ENCODE measurements around the gene LRRC38.

The LRRC38 gene

DNA sequence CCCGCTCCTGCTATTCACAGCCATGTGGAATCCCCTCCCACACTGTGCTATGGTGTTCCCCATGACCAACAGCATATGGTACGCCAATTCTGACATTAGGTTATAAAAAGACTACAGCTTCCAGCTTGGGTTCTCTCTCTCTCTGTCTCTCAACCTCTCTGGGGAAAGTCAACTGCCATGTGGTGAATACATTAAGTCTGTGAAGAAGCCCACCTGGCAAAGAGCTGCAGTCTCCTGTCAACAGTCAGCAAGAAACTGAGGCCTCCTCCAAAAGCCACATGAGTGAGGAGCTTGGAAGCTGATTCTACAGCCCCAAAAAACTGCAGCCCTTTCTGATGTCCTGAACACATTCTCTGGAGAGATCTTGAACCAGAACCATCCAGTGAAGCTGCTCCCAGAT, 25.0 kb upstream of the LRRC38 start:
- TF ChIP-seq TAF1 (IDR thresholded peaks at IDR 0.05; ENCODE audit: borderline replicate concordance, insufficient read depth, low read length) = no peak

DNA sequence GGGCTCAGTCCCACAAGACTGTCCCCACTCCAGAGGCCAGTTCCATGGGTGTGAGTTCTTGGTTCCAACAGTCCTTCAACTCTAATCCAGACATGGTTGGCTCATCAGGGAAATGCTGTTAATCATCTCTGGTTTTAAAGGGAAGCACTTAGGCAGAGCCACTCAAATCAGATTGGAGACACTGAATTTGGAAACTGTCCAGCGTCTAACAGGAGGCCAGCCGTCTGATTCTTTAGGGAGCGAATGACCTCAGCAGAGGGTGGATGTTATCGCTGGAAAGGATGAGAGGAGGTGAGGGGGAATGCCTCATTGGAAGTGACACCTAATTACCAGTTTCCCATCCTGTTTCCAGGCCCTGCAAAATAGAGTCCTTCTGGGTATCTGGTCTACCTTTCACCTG, 22.8 kb upstream of the LRRC38 start:
- TF ChIP-seq POLR2AphosphoS5 (IDR thresholded peaks at IDR 0.05; ENCODE audit: low read depth, low read length) (no peak), FOXP2 (optimal IDR thresholded peaks at IDR 0.05; ENCODE audit: borderline replicate concordance, extremely low read depth, extremely low read length, insufficient read depth) (no peak), SIN3A (IDR thresholded peaks at IDR 0.05; ENCODE audit: borderline replicate concordance, insufficient read depth, low read length) (no peak), TAF1 (IDR thresholded peaks at IDR 0.05; ENCODE audit: borderline replicate concordance, insufficient read depth, low read length) (no peak)
- TF ChIP-seq, protein P1, sequence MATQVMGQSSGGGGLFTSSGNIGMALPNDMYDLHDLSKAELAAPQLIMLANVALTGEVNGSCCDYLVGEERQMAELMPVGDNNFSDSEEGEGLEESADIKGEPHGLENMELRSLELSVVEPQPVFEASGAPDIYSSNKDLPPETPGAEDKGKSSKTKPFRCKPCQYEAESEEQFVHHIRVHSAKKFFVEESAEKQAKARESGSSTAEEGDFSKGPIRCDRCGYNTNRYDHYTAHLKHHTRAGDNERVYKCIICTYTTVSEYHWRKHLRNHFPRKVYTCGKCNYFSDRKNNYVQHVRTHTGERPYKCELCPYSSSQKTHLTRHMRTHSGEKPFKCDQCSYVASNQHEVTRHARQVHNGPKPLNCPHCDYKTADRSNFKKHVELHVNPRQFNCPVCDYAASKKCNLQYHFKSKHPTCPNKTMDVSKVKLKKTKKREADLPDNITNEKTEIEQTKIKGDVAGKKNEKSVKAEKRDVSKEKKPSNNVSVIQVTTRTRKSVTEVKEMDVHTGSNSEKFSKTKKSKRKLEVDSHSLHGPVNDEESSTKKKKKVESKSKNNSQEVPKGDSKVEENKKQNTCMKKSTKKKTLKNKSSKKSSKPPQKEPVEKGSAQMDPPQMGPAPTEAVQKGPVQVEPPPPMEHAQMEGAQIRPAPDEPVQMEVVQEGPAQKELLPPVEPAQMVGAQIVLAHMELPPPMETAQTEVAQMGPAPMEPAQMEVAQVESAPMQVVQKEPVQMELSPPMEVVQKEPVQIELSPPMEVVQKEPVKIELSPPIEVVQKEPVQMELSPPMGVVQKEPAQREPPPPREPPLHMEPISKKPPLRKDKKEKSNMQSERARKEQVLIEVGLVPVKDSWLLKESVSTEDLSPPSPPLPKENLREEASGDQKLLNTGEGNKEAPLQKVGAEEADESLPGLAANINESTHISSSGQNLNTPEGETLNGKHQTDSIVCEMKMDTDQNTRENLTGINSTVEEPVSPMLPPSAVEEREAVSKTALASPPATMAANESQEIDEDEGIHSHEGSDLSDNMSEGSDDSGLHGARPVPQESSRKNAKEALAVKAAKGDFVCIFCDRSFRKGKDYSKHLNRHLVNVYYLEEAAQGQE (IDR thresholded peaks at IDR 0.05; ENCODE audit: insufficient read depth in 1 of 2, low read depth in 2 of 2, low read length in 2 of 2) = no peak

DNA sequence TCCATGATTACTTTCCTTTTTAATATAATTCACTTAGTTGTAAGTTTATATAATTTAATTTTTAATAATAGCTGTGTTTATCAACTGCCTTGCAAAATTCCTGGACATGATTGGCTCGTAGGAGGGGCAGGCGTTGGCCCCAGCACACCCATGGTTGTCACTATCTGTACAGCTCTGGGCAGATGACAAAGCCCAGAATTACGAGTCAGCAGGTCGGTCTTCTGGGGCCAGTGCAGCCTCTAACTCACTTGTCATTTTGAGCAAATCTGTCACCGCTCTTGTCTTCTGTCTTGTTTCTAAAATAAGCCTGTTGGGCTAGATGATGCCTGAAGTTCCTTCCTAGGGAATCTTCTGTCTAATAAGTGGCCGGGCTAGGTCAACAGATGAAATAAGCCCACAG, 21.4 kb upstream of the LRRC38 start:
- TF ChIP-seq POLR2AphosphoS5 (IDR thresholded peaks at IDR 0.05; ENCODE audit: low read depth, low read length) (no peak), TAF1 (IDR thresholded peaks at IDR 0.05; ENCODE audit: borderline replicate concordance, insufficient read depth, low read length) (no peak), SIN3A (IDR thresholded peaks at IDR 0.05; ENCODE audit: borderline replicate concordance, insufficient read depth, low read length) (no peak), FOXP2 (optimal IDR thresholded peaks at IDR 0.05; ENCODE audit: borderline replicate concordance, extremely low read depth, extremely low read length, insufficient read depth) (no peak)
- TF ChIP-seq, protein P1 (IDR thresholded peaks at IDR 0.05; ENCODE audit: insufficient read depth in 1 of 2, low read depth in 2 of 2, low read length in 2 of 2) = no peak

DNA sequence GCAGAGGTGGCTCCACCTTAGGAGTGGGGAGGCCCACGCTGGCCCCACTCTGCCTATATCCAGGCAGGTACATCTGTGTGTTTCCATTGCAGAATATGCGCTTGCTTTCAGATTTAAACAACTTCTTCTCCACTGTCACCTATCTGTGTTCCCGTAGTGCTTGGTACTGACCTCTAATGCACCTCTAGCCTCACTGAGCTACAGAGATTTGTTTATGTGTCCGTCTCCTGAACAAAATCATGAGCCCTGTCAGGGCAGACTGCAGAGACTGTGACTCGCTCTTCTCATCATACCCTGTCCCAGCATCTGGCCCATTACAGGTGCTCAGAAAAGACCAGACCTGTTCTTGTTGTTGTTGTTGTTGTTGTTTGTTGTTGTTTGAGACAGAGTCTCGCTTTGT, 14.5 kb upstream of the LRRC38 start:
- TF ChIP-seq, protein P1 (IDR thresholded peaks at IDR 0.05; ENCODE audit: insufficient read depth in 1 of 2, low read depth in 2 of 2, low read length in 2 of 2) = no peak
- TF ChIP-seq POLR2AphosphoS5 (IDR thresholded peaks at IDR 0.05; ENCODE audit: low read depth, low read length) (no peak), FOXP2 (optimal IDR thresholded peaks at IDR 0.05; ENCODE audit: borderline replicate concordance, extremely low read depth, extremely low read length, insufficient read depth) (no peak), TAF1 (IDR thresholded peaks at IDR 0.05; ENCODE audit: borderline replicate concordance, insufficient read depth, low read length) (no peak)

DNA sequence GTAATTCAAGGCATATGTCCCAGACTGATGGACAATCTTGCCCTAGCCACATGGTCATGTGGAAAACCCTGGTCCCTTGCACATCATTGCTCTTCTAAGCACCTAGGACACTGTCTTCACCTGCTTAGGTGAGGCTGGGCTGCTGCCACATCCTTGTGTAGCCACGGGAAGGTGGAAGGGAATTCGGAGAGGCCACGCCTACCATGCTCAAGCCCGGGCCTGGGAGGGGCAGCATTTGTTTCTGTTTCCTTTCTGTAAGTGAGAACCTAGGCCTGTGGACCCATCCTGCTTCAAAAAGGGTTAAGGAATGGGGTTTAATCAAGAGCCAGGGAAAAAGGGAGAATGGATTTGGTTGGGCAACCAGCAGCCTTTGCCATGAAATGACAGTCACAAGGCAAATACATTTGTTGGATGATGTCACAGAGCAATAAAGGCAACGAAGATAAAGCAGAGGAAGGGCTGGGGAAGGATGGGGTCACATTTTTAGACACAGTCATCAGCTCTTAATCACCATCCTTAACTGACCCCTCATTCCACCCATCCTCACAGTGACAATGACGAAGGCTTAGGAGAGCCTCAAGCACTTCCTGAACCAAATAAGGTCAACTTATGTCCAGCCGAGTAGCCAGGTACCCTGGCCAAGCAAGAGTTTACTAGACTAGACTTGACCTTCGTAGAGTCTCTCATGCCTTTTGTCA, 10.1 kb upstream of the LRRC38 start:
- TF ChIP-seq SIN3A (IDR thresholded peaks at IDR 0.05; ENCODE audit: borderline replicate concordance, insufficient read depth, low read length) = no peak
- no peak for TF ChIP-seq FOXP2 (optimal IDR thresholded peaks at IDR 0.05; ENCODE audit: borderline replicate concordance, extremely low read depth, extremely low read length, insufficient read depth)

DNA sequence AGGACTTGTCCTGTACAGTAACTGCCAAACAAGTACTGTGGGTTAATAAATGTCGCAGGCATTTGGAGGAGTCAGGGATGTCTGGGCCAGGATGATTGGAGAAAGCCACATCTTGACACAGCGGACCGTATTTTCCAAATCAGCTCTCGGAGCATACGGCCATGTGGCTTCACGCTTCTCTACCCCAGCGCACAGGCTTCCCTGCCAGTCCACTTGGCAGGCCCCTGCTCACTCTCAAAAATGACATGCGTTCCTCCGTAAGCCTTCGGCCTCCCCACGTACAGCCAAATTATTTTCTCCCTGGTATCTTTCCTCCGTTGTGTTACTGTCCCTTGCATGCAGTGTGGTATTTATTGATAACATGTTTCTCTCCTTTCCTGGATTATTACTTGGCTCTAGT, 7.2 kb upstream of the LRRC38 start:
- TF ChIP-seq TAF1 (IDR thresholded peaks at IDR 0.05; ENCODE audit: borderline replicate concordance, insufficient read depth, low read length) (no peak), FOXP2 (optimal IDR thresholded peaks at IDR 0.05; ENCODE audit: borderline replicate concordance, extremely low read depth, extremely low read length, insufficient read depth) (no peak), SIN3A (IDR thresholded peaks at IDR 0.05; ENCODE audit: borderline replicate concordance, insufficient read depth, low read length) (no peak)
- TF ChIP-seq, protein P1 (IDR thresholded peaks at IDR 0.05; ENCODE audit: insufficient read depth in 1 of 2, low read depth in 2 of 2, low read length in 2 of 2) = no peak
